IPS-20b (cell line): ENCODE data around the gene RIN1.
"Not testable (repeated sequence)": the region's sequence is repeated elsewhere in the genome, so short reads cannot be mapped to it uniquely, and the experiment has no call there.

Experiments used
- H3K27ac ChIP-seq: one replicate; pipeline ENCODE4 v1.5.1; 2013; ENCODE audit warnings: low read length
- H3K27me3 ChIP-seq: 2 replicates; pipeline ENCODE4 v1.6.1; 2013; ENCODE audit warnings: mild to moderate bottlenecking, low read length, inconsistent platforms; ENCODE audit not compliant: insufficient read depth
- H3K36me3 ChIP-seq: 2 replicates; pipeline ENCODE4 v1.6.1; 2013; ENCODE audit warnings: low read depth, mild to moderate bottlenecking, inconsistent platforms, low read length, moderate library complexity; ENCODE audit not compliant: insufficient read depth
- H3K4me1 ChIP-seq: 2 replicates; pipeline ENCODE4 v1.6.1; 2013; ENCODE audit warnings: mild to moderate bottlenecking, control low read depth, inconsistent platforms, low read length, moderate library complexity; ENCODE audit not compliant: insufficient read depth
- H3K4me3 ChIP-seq: 2 replicates; pipeline ENCODE4 v1.5.1; 2013; ENCODE audit warnings: mild to moderate bottlenecking, low read length, inconsistent platforms
- H3K9ac ChIP-seq: 2 replicates; pipeline ENCODE4 v1.6.1; 2013; ENCODE audit warnings: low read depth, mild to moderate bottlenecking, inconsistent platforms, low read length, moderate library complexity
- H3K9me3 ChIP-seq: 2 replicates; pipeline ENCODE4 v1.6.1; 2013; ENCODE audit warnings: mild to moderate bottlenecking, low read depth, low read length, inconsistent platforms; ENCODE audit not compliant: insufficient read depth

Gene RIN1

DNA sequence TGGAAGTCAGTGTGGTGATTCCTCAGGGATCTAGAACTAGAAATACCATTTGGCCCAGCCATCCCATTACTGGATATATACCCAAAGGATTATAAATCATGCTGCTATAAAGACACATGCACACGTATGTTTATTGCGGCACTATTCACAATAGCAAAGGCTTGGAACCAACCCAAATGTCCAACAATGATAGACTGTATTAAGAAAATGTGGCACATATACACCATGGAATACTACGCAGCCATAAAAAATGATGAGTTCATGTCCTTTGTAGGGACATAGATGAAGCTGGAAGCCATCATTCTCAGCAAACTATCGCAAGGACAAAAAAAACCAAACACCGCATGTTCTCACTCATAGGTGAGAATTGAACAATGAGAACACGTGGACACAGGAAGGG is 15.5 kb downstream of the RIN1 start:
- not testable (repeated sequence) for H3K4me3 ChIP-seq, H3K27ac ChIP-seq, H3K9me3 ChIP-seq, H3K9ac ChIP-seq, H3K27me3 ChIP-seq, H3K36me3 ChIP-seq
- peaks cover 14% of the 10 kb centered on the region for H3K4me1 ChIP-seq

DNA sequence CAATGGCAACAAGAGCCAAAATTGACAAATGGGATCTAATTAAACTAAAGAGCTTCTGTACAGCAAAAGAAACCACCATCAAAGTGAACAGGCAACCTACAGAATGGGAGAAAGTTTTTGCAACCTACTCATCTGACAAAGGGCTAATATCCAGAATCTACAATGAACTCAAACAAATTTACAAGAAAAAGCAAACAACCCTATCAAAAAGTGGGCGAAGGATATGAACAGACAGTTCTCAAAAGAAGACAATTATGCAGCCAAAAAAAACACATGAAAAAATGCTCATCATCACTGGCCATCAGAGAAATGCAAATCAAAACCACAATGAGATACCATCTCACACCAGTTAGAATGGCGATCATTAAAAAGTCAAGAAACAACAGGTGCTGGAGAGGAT is 15.9 kb downstream of the RIN1 start:
- peaks cover 14% of the 10 kb centered on the region for H3K27me3 ChIP-seq
- not testable (repeated sequence) for H3K27ac ChIP-seq, H3K9me3 ChIP-seq, H3K36me3 ChIP-seq, H3K9ac ChIP-seq, H3K4me3 ChIP-seq
- peaks cover 14% of the 10 kb centered on the region for H3K4me1 ChIP-seq

DNA sequence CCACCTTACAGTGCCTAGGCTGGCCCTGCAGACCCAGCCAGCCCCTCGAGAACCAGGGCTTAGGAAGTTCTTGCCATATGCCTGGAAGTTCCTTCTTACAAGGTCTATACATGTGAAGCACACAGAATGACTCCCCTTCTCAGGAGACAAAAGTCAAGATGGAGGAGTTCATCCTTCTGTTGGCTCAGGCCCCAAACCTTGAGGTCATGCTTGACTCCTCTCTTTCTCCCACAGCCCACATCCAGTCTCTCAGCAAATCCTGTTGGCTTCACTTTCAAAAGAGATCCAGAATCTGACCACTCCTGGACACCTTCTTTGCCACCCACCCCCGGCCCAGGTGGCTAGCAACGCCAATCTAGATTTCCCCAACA is 17.6 kb downstream of the RIN1 start:
- peak overlapping the region; percentile 34 for H3K27ac ChIP-seq
- no peaks in the 10 kb centered on the region for H3K36me3 ChIP-seq
- no peaks in the 10 kb centered on the region for H3K9me3 ChIP-seq
- H3K9ac ChIP-seq: peak overlapping the region; percentile 55; the same call in 1 of the 2 replicates
- peaks cover 19% of the 10 kb centered on the region for H3K4me1 ChIP-seq
- no peak overlapping the region for H3K4me3 ChIP-seq
- H3K27me3 ChIP-seq: peaks cover 14% of the 10 kb centered on the region

DNA sequence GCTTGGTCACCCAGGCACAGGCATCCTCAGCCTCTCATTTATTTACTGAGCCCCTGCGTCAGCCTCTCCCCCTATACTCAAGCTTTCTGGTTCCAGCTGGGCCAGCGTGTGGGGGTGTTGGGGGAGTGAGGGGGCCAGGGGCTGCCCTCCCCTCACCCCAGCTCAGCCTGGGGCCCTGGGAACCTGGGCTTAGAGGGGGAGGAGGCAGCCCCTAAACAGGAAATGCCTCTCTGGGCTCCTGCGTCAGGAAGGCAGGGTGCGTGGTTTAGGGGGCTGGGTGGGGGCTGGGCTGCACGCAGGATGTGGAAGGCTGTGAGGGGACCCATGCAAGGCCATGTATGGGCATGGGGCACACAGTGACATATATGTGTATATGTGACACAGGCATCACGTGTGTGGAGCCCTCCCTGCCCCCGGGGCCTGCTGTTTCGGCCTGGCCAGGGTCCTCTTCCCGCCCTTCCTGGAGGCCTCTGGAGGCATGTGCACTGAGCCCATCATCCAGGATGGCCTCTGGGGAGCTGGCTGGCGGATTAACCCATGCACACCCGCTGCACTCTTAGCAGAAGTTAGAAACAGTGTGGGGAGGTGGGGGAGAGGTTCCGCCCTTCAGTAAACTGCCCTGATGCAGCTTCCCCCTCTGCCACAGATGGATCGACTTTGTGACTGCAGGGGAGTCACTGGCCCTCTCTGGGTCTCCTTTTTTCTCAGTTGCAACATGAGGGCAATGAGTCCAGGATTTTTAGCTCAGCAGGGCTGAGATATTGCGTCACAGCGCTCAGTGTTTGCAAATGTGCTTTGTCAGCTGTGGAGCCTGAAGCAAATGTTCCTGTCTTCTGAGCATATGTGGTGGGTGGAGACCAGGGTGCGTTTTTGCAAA is 18.3 kb downstream of the RIN1 start:
- H3K4me1 ChIP-seq: peaks cover 19% of the 10 kb centered on the region
- peak overlapping the region; percentile 34 for H3K27ac ChIP-seq
- H3K9ac ChIP-seq: peak overlapping the region; percentile 55; the same call in 1 of the 2 replicates
- H3K27me3 ChIP-seq: peaks cover 14% of the 10 kb centered on the region
- H3K36me3 ChIP-seq: no peaks in the 10 kb centered on the region
- no peaks in the 10 kb centered on the region for H3K9me3 ChIP-seq
- peak overlapping the region; percentile 12; the same call in 1 of the 2 replicates for H3K4me3 ChIP-seq

DNA sequence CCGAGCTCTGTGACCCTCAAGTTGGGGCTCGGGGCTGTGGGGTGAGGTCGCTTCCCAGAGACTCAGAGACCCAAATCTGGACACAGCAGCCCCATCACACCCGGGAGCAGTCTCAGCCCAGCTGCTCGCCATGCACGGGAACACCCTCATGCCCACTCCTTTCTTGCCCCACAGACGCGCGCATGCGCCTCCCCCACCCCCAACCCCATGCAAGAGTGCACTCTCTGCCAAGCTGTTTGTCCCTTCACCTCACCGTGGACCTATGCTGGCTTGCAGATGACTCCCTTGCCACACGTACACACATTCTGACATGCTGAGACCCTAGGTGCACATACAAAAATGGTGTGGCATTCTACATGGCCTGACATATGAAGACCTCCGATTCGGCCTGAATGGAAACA is 18.9 kb downstream of the RIN1 start:
- H3K4me3 ChIP-seq: peak overlapping the region; percentile 12; the same call in 1 of the 2 replicates
- peaks cover 14% of the 10 kb centered on the region for H3K27me3 ChIP-seq
- H3K27ac ChIP-seq: peak overlapping the region; percentile 34
- peaks cover 19% of the 10 kb centered on the region for H3K4me1 ChIP-seq
- no peaks in the 10 kb centered on the region for H3K9me3 ChIP-seq
- H3K9ac ChIP-seq: peak overlapping the region; percentile 55; the same call in 1 of the 2 replicates
- H3K36me3 ChIP-seq: no peaks in the 10 kb centered on the region

DNA sequence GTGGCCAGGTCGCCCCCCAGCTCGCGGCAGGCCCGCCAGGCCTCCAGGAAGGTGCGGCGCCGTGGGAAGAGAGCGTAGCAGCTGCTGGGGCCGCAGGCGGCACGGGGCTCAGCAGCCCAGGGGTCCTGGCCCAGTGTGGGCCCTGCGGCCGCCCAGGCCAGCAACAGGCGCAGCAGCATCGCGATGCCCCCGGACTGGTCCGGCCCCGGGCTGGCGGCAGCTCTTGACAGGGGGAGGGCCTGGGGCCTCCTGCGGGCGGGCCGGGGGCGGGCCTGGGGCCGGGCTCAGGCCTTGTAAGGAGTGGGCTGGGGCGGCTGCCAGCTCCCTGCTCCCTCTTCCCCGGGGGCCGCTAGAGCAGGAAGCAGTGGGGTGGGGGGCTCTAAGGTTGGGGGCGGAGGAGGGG is 19.4 kb downstream of the RIN1 start, which contains the start of gene CD248:
TSS of gene CD248 (minus strand) at position 196 of the 403 bp plus-strand sequence. CDS start at position 179, 17 bp downstream.
- Histone ChIP-seq H3K9ac (peak within 1 kb of the TSS; percentile 55; the same call in 1 of the 2 replicates), H3K9me3 (no peaks in the 10 kb centered on the region), H3K4me1 (peaks cover 19% of the 10 kb centered on the region), H3K27me3 (peaks cover 14% of the 10 kb centered on the region), H3K27ac (peak within 1 kb of the TSS; percentile 34), H3K4me3 (peak within 1 kb of the TSS; percentile 12; the same call in 1 of the 2 replicates), H3K36me3 (no peaks in the 10 kb centered on the region)

DNA sequence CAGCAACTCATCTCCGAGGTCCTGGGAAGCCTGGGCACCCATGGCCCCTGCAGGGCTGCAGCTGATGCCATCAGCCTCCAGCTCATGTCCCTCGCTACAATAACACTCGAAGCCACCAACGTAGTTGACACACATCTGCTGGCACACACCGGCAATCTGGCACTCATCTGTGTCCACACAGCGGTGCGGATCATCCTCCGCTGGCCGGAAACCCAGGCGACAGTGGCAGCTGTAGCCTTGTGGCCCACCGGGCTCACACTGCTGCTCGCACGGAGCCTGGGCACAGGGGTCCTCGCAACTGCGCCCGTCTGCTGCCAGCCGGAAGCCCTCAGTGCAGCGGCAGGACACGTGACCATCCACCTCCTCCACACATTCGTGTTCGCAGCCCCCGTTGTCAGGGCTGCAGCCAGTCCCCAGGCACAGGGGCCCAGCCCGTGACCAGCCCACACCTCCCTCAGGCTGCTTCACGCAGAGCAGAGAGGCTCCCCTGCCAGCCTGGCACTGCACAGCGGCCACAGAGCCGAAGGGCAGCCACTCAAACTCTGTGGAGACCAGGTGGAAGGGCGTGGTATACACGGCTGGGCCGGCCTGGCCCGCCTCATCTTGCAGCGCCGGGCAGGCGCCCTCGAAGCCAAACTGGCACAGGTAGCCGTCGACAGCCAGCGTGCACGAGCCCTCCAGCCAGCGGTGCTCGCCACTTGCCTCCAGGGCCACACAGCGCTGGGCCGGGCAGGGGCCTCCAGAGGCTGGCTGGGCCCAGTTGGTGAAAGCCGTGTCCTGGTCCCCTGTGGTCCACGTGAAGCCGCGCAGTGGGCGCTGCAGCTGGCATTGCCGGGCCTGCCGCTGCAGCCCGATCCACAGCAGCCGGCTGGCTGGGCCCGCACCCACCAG is 20.1 kb downstream of the RIN1 start:
- H3K9me3 ChIP-seq: no peaks in the 10 kb centered on the region
- no peak overlapping the region for H3K9ac ChIP-seq
- H3K27me3 ChIP-seq: peaks cover 14% of the 10 kb centered on the region
- no peak overlapping the region for H3K4me3 ChIP-seq
- peaks cover 19% of the 10 kb centered on the region for H3K4me1 ChIP-seq
- H3K27ac ChIP-seq: no peak overlapping the region
- H3K36me3 ChIP-seq: no peaks in the 10 kb centered on the region

DNA sequence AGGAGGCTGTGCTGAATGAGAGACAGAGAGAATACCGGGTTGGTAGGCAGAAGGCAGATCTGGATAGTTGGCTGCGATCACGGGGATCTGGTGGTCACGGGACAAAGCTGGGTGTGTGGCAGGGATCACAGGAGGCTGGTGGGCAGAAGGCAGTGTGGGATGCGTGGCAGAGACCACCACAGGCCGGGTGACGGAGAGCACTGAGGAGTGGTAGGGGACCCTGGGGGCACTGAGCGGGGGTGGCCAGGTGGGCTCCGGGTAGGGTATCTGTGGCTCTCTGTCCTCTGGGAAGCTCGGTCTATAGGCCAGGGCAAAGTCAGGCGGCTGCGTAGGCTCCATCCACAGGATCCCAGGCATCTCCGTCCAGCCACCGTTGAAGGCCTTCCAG is 20.7 kb downstream of the RIN1 start:
- peaks cover 14% of the 10 kb centered on the region for H3K27me3 ChIP-seq
- H3K36me3 ChIP-seq: no peaks in the 10 kb centered on the region
- H3K9me3 ChIP-seq: no peaks in the 10 kb centered on the region
- H3K4me3 ChIP-seq: no peak overlapping the region
- H3K9ac ChIP-seq: no peak overlapping the region
- H3K27ac ChIP-seq: no peak overlapping the region
- H3K4me1 ChIP-seq: peaks cover 19% of the 10 kb centered on the region

DNA sequence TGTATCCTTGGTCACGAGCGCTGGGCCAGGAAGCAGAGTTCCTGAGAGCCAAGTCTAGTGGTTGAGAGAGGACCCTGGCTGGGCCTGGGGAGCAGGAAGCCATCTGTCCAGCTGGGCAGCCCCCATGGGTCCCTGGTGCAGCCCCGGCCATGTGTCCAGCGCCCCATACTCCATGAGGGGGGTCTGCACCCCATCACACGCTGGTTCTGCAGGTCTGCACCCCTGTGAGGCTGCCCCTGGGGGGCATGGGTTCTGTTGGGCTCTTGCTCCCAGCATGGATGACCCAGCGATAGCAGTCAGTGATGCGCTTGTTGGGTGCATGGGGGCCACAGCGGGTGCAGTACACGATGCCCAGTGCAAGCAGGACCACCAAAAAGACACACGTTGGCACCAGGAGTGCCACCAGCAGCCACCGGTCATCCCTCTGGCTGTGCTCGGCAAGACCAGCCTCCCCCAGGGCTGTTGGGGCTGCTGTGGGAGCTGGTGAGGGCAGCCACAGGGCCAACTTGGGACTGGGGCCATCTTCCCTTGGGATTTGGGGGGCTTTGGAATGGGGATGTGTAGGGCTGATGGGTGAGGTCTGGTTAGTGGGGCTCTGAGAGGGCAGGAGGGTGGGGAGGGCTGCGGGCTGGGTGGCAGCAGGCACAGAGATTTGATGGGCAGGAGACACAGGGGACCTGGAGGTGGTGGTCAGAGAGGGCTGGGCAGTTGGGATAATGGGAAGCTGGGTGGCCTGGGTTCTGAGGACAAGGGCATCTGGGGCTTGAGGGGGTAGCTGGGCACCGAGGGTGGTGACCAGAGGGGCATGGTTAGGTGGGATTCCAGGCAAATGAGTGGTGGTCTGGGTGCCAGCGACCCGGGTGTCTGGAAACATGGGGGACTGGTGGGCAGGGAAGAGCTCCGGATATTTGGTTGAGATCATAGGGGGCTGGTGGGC is 21.4 kb downstream of the RIN1 start:
- peaks cover 17% of the 10 kb centered on the region for H3K27me3 ChIP-seq
- H3K27ac ChIP-seq: no peak overlapping the region
- H3K9ac ChIP-seq: no peak overlapping the region
- H3K36me3 ChIP-seq: no peaks in the 10 kb centered on the region
- H3K4me1 ChIP-seq: peaks cover 19% of the 10 kb centered on the region
- H3K9me3 ChIP-seq: no peaks in the 10 kb centered on the region
- no peak overlapping the region for H3K4me3 ChIP-seq

DNA sequence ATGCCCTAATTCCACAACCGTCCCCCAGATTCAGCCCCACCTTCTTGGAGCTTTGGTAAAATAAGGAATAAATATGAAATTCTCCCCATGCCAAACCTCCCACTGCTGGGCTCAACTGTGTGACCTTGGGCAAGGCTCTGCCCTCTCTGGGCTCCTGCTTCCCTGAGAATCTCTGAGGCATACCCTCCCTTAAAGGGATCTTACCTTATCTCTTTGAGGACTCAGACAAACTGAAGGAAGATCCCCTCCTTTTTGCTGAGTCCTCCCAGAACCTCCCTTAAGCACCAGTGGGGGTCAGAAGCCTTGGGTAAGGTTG is 22.1 kb downstream of the RIN1 start:
- peaks cover 19% of the 10 kb centered on the region for H3K4me1 ChIP-seq
- no peak overlapping the region for H3K27ac ChIP-seq
- H3K36me3 ChIP-seq: no peaks in the 10 kb centered on the region
- H3K27me3 ChIP-seq: peaks cover 18% of the 10 kb centered on the region
- peak overlapping the region; percentile 67; the same call in 1 of the 2 replicates for H3K9ac ChIP-seq
- H3K4me3 ChIP-seq: peak overlapping the region; percentile 90; the same call in 1 of the 2 replicates
- no peaks in the 10 kb centered on the region for H3K9me3 ChIP-seq
